Gastrocnemius medialis (tissue), 4 donors: ENCODE results near the gene CIDEB.

Experiments
- POLR2A ChIP-seq, 2 donors: fragments of 450-650 bp; IDR thresholded peaks; one replicate each; pipeline ENCODE4 v1.6.1; 2017; ENCODE audit warnings: antibody characterized with exemption in 2 of 2, mild to moderate bottlenecking in 2 of 2, moderate library complexity in 2 of 2
- TF ChIP-seq, protein P1 (sequence below), 5 experiments: fragments of 450-650 bp in 3 of 5; fragments of 200-600 bp in 2 of 5; sonication (generic) in 2 of 5; IDR thresholded peaks in 4 of 5; conservative IDR thresholded peaks in 1 of 5; 1 replicate in 4 of 5; 2 replicates in 1 of 5; pipeline ENCODE4 v1.5.1; 2016 to 2019; ENCODE audit warnings: antibody characterized with exemption in 5 of 5, mild to moderate bottlenecking in 3 of 5, moderate library complexity in 3 of 5

DNA sequence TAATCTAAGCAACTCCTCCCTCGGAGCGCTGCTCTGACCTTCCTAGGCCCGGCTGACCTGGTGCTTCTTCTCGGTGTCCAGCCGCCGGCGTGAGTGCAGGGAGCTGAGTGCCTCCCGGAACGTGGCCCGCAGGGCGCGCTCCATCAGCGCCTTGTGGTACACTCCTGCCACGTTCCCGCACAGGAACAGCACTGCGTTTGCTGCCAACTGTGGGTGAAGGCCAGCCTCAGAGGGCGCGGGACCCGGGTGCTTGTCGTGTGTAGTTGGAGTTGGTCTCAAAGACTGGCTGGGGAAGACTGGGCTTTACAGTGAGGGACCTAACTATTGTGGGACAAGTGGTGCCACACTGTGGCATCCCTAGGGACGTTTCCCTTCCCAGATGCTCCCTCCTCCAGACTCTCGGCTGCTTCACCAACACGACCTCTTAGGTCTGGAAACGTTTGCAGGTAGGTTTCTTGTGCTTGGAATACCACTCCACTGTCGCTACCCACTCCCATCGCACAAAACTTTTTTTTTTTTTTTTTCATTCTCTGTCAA is 24.0 kb upstream of the CIDEB start:
- TF ChIP-seq, protein P1, sequence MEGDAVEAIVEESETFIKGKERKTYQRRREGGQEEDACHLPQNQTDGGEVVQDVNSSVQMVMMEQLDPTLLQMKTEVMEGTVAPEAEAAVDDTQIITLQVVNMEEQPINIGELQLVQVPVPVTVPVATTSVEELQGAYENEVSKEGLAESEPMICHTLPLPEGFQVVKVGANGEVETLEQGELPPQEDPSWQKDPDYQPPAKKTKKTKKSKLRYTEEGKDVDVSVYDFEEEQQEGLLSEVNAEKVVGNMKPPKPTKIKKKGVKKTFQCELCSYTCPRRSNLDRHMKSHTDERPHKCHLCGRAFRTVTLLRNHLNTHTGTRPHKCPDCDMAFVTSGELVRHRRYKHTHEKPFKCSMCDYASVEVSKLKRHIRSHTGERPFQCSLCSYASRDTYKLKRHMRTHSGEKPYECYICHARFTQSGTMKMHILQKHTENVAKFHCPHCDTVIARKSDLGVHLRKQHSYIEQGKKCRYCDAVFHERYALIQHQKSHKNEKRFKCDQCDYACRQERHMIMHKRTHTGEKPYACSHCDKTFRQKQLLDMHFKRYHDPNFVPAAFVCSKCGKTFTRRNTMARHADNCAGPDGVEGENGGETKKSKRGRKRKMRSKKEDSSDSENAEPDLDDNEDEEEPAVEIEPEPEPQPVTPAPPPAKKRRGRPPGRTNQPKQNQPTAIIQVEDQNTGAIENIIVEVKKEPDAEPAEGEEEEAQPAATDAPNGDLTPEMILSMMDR (IDR thresholded peaks at IDR 0.05 in 4 of 5, conservative IDR thresholded peaks at IDR 0.05 in 1 of 5): no peak
- no peak for TF ChIP-seq POLR2A (IDR thresholded peaks at IDR 0.05)
